ENCODE data around the gene PTPRM.

The PTPRM gene

DNA sequence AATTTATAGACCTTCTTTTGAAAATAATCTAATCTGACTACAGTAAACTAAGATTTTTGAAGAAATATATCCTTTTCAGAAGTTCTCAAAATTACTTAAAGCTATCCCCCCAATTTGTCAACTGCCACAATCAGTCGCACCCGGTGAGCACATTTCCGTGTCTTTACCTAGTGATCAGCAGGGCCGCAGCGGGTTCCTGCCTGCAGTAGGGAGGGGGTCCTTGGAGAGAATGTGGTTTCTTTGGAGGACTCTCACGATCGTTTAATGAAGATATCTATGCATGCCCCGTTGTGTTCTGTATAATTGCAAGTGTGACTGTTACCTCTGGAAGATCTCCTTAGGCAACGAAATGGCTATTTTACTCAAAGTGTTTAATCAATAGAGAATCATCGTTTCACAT lies 790.2 kb downstream of the PTPRM start:
- DNase-seq = no peak

GRCh38 chr18:8358033-8358765 lies 791.1 kb downstream of the PTPRM start:
- no peak for DNase-seq

- no peak for DNase-seq
Measured at GRCh38 chr18:8359076-8359475, 792.0 kb downstream of the PTPRM start.

DNA sequence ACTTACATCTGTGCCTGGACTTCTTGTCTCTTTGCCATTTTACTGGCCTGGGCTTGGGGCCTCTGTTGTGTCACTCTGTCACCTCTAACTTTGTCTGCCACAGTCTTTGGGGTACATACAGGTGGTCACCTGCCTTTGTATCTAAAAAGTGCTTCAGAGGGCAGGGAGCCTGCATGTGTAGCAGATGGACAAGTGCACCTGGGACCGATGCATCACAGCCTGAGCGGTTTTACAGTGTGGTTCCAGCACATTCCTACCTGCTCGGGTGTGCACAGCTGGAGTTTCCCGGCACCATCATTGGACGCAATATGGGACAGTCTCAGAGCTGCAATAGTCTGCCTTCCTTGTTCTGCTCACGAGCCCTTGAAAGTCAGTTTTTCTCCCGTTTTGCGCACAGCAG lies 792.4 kb downstream of the PTPRM start:
- no peak for DNase-seq

- DNase-seq = no peak
Measured at GRCh38 chr18:8361941-8362471, 794.9 kb downstream of the PTPRM start.

- DNase-seq = no peak
Measured at GRCh38 chr18:8362863-8363262, 795.7 kb downstream of the PTPRM start.

DNA sequence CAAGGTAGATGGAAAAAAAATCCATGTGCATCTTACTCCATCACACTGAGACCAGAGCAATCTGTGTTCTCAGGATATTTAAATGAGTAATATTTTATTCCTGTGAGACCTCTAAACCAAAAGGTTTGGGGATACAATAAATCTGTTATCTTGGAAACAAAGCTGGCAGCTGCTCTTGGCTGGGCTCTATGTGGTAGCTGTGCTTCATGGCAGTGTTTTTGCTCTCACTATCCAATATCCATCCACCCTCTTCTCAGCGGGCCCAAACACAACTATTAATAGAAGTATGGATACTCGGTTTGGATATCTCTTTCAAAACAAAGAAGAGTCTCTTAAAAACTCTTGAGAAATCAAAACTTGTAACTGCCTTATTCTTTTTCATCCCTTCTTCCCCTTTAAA lies 797.3 kb downstream of the PTPRM start:
- DNase-seq = no peak

GRCh38 chr18:8365006-8365405 lies 797.9 kb downstream of the PTPRM start:
- no peak for DNase-seq

DNA sequence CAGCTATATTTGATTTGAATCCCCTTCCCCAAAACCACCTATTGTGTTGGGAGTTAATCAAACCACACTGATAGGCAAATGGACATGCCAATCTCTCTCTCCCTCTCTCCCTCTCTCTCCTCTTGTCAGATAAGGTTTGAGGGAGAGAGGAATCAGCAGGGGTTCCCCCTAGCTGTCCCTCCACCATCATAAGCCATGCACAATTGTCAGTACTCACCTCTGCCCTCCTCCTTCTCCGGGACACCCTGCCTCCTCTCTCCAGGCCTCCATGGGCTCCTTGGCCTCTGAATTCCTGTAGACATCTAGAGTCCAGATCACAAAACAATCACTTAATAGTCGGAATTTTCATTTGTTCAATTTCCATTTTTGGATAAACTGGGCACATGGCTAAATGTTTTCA lies 798.4 kb downstream of the PTPRM start:
- DNase-seq = no peak

DNA sequence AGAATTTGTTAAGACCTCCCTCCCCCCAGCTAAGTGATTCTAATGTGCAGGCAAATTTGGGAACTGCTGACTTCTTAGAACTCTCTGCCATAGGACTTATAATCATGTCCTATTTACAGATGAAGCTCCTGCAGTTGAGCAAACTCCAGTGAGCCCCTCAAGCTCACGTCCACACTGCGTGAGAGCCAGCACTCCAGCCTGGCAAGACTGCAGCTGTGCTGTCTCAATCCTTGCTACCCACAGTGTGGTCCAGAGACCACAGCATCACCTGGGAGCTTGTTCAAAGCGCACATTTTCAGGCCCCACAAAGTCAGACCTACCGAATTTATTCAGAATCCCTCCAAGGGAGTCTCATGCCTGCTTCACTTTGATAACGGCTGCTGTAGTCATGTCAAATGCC lies 799.0 kb downstream of the PTPRM start:
- DNase-seq = no peak

- DNase-seq = no peak
Measured at GRCh38 chr18:8366656-8367055, 799.5 kb downstream of the PTPRM start.

DNA sequence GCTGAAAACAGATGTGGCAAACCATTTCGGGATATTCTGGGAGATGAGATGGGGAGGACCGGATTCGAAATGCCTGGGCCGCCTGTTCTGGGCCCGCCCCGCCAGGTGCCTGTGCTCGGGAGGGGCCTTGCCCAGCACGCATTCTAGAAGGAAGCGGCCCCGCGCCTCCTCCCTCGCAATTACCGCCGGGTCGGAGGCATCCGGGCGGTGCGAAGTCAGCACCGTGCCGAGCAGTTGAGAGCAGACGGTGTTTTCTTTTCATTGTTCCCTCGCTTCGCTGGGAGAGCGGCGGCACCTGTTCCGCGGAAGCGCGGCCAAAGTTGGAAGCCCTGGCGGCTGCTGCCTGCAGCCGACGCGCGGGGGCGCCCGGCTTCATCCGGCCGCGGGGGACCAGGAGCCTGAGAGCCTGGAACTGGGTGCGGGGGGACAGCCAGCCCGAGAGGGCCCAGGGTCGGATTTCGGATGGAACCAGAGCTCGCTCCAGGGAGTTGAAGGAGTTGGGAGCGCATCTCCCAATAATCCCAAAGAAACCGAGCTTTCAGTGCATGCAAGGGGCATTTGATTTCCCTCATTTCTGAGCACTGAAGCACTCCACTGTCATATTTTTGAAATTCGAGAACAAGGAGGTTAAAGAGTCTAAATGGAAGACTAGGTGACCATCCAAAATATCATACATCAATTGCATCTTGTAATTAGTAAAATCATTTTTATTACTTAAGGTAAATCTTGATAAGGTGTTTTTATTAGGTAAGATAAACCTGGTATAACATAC lies 800.3 kb downstream of the PTPRM start:
- DNase-seq = no peak

DNA sequence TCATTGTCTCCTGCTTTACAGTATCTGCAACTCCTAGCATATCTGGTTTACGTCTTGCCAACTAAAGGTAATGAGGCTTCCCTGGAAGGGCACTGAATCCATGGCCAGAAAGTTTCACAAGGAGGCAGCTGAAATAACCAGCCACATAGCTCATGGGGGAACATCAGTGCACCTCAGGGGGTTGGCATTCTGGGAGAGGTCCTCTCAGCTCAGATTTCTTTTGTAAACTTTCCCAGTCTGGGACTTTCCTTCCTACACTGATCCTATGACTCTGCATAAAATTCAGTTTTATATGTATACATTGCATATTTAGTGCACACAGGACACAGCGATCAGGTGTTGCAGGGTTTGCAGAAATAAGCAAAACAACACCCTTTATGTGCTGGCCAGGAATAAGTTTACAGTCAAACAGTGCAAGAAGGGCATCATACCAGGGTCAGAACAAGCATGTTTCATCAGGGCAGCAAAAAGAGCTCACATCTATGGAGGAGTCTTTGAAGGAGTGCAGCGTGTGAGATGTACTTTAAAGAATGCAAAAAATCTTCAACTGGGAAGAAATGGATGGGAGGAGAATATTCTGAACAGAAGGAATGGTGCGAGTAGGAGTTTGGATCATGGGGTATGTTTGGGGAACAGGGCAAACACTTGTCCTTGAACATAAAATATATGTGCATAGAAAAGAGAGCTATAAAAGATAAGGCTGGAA lies 801.5 kb downstream of the PTPRM start:
- no peak for DNase-seq

DNA sequence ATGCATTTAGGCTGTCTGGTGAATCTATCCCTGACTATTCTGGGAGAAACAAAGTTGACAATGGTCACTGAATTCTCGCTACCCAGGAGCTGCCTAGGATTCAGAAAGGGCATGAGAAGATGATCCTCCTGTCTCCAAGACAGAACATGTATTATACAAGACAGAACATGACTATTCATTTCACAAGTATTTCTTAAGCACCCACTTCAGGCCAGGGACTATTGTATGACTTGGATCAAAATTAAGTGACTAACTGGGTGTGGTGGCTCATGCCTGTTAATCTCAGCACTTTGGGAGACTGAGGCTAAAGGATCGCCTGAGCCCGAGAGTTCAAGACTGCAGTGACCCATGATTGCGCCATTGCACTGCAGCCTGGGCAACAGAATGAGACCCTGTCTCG lies 806.4 kb downstream of the PTPRM start:
- no peak for DNase-seq

GRCh38 chr18:8374676-8375075 lies 807.6 kb downstream of the PTPRM start:
- no peak for DNase-seq

GRCh38 chr18:8375249-8375648 lies 808.1 kb downstream of the PTPRM start:
- no peak for DNase-seq

DNA sequence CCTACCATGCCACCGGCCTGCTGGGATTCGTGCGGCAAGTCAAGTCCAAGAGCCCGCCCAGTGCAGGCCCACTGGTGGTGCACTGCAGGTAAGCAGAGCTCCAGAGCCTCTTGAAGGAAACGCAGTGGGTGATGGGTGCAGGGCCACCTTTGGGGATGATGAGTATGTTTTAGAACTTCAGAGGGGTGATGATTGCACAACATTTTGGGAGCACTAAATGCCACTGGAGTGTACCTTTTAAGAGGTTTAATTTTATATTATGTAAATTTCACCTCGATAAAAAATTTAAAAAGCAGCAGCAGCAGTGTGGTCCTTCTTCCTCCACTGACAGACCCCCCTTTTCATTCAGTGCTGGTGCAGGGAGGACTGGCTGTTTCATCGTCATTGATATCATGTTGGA lies 809.0 kb downstream of the PTPRM start:
- DNase-seq = no peak

GRCh38 chr18:8379187-8379941 lies 812.2 kb downstream of the PTPRM start:
- no peak for DNase-seq

- no peak for DNase-seq
Measured at GRCh38 chr18:8380006-8380405, 812.9 kb downstream of the PTPRM start.

DNA sequence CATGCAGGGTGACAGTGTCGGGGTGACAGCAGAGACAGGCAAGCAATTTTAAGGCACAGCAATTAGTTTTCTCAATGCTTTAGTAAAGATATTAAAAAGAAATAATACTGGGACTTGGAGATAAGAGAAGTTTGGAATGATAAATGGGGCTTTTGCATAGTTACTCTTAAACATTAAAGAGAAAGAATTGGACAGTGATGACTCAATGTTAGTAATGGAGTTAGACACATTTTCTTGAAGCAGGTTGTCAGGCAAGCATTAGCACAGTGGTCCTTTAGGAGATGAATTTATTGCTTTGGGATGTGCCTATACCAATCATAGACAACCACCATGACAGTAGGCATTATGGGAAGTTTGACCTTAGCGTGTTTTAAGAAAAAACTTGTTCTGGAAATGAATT lies 813.8 kb downstream of the PTPRM start:
- DNase-seq = no peak

GRCh38 chr18:8381821-8382459 lies 814.8 kb downstream of the PTPRM start:
- DNase-seq = no peak

DNA sequence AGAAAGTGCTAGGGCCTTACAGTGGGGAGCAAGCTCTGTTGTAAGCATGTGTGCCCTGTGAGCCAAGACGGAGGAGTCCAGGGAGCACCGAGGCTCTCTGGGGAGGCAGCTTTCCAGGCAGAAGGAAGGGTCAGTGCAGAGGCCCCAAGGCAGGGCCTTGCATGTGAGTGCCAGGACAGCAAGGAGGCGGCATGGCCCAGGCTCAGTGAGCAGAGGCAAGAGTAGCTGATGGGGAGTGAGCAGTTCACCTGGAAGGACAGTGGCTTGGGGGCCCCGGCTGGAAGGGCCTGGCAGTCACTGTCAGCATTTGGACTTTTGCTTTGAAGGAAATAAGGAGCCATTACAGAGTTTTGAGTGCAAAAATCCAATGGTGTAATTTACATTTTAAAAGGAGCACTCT lies 818.3 kb downstream of the PTPRM start:
- DNase-seq = no peak
